ENCODE measurements around the gene KIAA0319L.

KIAA0319L gene

DNA sequence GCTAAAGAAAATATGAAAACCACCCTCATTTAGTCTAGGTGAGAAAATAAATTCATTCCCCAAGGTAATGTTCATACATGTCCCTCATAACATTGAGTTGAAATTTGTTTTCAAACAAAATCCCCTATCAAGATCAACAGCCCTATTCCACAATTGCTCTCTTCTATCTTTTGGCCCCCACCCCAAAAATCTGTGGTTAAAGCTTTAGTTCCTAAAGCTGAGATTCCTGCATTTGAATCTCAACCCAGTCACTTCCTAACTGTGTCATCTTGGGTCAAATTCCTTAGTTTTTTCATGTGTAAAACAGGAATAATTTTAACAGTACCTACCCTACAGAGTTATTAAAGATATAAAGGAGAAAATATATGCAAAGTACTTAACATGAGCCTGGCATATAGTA, 22.0 kb downstream of the KIAA0319L start:
- no peak for DNase-seq

DNA sequence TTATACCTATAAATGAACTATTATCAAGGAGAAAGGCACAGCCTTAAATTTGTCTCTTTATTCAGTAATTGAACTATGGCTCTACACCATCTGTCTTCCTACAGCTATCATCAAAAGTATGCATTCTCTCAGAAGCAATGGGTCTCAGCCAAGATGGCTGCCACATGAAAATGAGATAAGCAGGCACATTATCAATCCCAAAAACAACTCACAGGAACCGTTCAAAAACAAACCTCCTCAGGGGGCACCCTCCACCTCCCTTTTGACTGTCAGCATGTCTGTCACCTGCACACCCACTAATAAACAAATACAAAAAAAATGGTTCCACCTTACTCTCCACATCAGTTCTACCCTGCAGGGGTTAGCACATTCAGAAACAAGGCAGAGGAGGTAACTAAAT, 23.6 kb downstream of the KIAA0319L start:
- no peak for DNase-seq

DNA sequence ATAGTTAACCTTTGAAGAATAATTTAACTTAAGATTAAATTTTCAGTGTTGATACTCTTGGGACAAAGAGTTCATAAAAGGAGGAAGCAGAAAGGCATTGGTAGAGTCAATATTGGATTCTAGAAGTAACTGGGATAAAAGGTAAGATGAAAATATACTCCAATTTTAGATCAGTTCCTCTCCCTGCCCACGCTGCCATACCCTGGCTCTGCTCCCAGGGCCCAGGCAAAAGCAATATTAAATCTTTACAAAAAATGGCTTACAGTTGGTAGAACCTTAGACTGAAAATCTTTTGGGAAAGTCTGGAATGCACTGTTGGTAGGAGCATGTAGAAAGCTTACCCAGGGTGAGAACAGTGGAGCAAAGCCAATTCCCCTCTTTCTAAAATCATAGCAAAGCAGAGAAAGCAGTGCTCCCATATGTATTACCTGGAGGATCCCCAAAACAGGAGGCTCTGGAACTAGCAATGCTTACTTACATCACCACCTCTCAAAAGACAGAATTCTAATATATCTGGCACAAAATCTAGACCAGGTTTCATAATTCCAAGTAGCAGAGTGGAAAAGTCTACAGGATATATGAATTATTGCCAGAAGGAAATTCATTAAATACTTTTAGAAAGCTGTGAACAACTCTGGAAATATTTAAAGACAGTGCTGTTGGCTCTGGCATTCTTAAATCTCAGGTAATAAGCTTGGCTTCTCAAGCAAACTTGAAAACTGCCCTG, 24.5 kb downstream of the KIAA0319L start:
- no peak for DNase-seq

DNA sequence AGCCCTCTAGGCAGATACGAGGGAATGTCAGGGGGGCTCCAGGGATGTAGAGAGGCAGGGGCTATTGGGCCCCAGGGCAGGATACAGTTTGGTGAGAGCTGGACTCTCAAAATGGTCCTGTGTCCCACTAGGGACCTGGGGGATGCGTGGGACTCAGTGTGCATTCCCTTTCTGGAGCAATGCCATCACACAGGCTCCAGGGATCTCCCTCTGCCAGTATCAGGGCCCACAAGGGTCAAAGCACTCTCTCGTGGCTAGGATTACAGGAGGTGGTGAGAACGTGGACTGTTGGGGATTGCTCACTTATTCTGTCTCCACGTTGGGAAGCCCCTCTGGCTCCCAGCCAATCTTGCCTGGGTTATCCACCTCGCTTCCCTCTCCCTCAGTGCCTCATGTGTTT, 25.8 kb downstream of the KIAA0319L start:
- DNase-seq: no peak

DNA sequence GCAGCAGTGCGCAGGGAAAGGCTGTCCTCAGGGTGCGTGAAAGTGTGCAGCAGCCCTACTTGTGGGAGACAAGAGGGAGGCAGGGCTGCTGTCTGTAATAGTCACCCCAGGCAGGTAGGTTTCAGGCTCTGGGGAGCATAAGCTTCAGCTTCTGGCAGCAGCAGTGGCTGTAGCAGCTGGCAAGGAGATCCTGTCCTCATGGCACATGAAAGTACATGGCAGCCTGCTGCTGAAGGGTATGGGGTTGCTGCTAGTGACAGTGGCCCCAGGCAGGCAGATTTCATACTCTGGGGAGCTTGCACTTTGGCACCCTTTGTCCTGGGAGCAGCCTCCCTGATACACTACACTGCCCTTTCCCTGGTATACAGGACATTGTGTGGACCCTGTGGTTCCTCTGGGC, 26.3 kb downstream of the KIAA0319L start:
- DNase-seq: no peak

DNA sequence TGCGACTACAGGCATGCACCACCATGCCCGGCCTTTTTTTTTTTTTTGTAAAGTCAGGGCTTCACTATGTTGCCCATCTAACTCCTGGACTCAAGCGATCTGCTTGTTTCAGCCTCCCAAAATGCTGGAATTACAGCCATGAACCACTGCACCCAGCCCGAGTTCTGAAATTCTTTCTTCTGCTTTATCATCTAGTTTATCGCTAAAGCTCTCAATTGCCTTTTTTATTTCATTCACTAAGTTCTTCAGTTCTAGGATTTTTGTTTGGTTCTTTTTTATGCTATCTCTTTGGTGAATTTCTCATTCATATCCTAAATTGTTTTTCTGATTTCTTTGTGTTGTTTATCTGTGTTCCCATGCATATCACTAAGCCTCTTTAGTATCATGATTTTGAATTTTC, 27.0 kb downstream of the KIAA0319L start:
- no peak for DNase-seq

DNA sequence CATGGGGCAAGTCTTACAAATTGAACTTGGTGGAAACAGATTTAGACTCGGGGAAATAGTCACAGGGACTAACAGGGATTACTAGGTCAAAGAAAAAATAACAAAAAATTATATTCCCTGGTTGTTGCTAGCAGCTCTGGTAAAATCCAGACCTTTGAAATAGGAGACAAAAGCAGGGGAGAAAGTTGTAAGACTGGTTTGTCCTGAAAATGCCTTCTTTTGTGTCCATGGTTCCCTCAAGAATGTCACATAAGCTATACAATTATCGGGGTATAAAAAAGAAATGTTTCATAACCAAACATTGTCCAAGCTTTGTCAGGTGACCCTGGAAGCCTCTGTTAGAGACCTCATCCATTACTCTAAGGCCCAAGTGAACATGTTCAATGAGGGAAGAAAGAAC, 33.1 kb downstream of the KIAA0319L start:
- no peak for DNase-seq

DNA sequence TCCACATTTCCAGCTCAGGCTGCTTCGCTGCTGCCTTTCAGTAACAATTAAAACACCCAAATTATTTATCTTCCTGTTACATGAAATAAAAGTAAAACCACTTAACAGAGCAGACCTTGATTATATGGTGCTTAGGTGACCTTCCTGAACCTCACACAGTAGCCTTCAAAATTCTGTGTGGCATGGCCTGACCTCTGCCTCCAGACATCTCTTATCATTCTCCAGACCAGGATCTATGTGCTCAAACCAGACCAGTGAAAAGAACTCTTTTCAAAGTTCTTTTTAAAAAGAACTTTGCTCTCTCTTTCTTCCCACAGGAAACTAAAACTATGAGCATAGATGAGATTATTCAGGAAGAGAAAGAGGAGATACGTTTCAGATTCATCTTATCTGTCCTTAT, 37.8 kb downstream of the KIAA0319L start:
- DNase-seq: no peak

DNA sequence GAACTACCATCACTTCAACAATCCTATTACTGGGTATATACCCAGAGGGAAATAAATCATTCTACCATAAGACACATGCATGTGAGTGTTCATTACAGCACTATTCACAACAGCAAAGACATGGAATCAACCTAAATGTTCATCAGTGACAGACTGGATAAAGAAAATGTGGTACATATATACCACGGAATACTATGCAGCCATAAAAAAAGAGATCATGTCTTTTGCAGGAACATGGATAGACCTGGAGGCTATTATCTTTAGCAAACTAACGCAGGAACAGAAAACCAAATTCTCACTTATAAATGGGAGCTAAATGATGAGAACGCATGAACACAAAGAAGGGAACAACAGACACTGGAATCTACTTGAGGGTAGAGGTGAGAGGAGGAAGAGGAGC, 39.0 kb downstream of the KIAA0319L start:
- no peak for DNase-seq

DNA sequence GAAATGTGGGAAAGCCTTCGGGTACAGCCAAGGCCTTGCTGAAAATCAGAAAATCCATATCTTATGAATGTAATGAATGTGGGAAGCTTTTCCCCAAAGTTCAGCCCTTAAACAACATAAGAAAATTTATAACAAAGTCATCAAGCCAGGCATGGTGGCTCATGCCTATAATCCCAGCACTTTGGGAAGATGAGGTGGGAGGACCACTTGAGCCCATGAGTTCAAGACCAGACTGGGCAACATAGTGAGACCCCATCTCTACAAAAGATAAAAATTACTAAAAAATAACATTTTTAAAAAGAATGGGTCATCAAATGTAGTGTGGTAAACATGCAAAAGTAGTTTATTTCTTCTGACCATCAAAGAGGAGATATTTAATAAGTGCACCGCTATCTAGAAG, 45.9 kb downstream of the KIAA0319L start:
- no peak for DNase-seq

DNA sequence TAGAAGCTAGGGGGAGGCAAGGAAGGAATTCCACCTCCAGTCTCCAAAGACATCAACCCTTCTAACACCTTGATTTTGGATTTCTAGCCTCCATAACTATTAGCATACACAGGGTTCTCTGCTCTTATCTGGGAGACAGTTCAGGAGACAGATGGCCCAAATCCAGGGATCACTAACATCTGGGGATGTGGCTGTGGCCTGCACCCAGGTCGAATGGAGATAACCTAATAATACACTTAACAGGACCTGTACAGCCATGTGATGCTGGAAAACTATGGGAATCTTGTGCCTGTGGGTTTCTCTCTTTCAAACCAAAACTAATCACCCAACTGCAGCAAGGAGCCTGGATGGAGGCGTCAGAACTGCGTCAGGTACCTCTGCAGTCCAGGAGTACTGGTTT, 47.6 kb downstream of the KIAA0319L start:
- no peak for DNase-seq

DNA sequence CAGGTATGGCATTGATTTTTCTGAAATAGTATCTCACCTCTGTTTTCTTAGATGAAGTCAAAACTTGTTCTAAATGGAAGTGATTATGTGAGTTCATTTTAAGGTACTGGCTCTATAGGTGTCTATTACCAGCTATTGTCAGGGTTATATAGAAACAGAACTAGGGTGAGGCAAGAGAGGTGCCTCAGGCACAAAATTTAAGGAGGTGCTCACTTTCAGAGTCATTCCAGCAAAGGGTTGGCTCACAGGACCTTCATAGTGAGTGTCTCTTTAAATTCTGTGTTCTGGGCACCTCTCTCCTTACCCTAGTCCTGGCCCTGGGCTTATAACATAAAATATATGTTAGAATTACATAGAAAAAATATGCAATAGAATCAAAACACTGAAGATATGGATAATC, 49.3 kb downstream of the KIAA0319L start:
- no peak for DNase-seq

DNA sequence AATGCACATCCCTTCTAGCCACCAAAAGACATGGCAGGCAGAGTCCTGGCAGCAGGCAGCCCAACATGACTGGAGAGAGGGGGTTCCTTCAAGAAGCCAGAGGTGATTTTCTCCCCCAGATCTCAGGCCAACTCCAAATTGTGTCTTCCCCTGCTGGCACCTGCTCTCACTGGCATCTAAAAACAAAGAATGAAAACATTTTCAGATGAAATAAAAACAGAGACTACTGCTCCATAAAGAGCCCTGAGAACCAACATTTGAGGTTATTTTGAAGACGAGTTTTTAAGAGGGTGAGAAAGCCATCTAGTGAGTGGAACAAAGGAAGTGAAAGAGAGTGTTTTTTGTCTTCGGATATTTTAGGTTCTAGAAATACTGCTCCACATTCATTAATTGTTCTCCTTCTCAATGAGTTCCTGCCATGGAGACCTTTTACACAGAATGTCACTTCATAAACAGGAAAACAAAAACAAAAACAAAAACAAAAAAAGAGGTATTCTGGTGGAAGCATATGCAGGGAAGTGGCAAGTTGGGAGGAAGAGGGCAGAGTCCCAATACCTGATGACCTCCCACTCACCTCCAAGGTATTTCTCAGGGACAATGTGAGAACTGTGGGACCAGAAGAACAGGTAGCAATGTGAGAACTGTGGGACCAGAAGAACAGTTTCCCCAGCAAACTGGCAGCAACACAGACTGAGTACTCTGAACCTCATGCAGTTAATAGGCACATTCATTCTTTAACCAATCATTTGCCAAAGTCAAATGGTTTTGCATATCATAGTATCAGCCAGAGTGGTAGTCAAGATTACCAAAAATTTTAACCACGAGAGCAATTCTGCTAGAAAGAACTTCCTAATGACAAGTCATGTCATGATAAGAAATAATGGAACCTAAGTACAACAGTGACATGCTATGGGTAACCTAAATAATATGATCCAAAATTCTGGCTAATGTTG, 50.0 kb downstream of the KIAA0319L start:
- no peak for DNase-seq

DNA sequence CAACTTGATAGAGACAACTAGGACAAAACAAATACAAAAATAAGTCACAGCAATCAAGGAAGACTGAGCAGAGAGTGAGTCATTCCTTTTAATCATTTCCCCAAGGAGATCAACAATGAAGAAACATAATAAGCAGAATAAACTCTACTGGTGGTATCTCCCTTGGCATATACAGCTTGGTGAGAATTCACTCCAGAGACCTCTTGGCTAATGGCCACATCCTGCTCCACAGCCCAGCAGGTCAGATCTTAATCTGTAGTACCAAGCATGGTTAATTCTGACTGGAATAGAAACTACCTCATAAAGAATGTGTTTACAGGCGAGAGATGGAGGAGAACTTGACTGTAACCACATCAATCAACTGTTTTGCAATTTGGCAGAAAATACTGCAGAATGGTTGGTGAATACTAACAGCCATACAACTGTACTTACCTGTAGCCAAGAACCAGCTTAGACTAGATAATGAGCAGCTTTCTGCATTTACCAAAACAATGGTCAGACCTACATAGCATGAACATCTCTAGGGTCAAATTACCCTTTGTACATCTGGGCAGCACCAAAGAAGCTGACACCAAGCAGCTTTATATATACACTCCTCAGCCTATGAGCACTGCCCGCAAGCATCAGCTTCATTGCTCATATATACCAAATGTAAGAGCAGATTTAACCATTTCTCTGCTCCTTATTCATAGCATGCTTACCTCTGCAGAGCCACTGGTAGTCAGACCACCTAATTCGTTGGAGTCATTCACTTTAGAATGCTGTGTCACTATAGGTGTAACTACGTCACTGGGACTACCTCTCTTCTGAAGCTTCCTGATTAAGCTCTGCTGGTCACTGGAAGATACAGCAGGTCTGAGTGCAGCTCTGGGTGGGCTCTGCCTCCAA, 51.0 kb downstream of the KIAA0319L start:
- peak; percentile 32 for DNase-seq

DNA sequence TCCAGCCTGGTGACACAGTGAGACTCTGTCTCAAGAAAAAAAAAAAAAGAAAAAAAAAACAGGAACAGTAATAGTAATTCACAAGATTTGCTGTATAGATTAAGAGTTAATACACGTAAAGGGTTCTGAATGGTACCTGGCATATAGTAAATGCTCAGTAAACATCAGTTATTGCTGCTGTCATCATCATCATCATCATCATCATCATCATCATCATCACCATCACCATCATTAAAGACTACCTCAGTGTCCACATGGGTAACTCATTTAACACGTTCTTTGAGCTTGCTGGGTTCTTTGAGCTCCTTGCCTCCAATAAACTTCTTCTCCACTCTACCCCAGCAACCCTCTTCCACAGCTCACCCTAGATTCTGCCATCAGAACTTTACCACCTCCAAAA, 55.0 kb downstream of the KIAA0319L start:
- DNase-seq: no peak

DNA sequence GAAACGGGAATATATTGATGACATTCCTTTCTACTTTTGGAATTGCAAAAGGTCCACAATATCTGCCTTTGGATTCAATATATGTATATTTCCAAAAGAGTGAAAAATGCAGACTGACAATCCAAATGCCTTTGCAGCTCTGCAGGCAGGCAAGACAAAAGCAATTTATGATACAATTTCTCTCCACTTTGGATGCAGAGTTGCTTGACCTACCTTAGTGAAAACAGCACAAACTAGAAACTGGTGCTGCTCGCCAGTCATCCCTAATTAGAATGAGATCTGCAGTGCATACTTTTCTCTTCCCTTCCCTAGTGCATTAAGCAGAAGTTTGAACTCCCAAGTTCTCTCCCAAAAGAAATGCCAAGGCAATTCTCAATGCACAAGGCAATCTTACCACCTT, 56.8 kb downstream of the KIAA0319L start:
- no peak for DNase-seq

DNA sequence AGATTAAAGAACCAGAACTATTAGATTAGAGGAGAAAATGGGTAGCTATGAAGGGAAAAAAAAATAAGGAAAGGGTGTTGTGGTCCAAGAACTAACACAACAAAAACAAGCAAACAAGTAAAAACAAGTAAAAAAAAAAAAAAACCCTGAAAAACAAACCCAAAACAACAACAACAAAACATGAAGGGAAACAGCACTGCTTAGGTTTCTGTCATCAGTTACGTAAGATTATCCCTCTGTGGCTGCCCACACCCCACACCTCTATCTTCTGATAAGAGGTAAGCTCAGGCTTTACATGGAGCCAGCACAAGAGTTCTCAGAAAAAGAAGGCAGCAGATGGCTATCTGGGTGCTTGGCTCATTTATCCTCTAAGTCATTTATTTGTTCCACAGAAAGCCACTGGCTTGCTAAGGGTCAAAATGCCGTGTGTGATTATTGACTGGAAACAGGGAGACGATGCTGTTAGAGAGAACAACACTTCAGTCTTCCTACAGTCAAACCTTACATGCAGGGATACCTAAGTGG, 57.5 kb downstream of the KIAA0319L start:
- DNase-seq: peak; percentile 24

DNA sequence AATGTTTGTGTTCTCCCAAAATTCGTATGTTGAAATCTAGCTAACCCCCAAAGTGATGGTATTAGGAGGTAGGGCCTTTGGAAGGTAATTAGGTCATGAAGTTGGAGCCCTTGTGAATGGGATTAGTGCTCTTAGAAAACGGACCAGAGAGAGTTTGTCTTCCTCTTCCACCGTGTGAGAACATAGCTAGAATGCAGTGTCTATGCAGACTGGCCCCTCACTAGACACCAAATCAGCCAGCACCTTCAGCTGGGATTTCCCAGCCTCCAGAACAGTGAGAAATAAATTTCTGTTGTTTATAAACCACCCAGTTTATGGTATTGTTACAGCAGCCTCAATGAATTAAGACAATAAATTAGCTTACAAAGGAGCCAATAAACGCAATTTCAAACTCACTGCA, 58.0 kb downstream of the KIAA0319L start:
- DNase-seq: no peak

DNA sequence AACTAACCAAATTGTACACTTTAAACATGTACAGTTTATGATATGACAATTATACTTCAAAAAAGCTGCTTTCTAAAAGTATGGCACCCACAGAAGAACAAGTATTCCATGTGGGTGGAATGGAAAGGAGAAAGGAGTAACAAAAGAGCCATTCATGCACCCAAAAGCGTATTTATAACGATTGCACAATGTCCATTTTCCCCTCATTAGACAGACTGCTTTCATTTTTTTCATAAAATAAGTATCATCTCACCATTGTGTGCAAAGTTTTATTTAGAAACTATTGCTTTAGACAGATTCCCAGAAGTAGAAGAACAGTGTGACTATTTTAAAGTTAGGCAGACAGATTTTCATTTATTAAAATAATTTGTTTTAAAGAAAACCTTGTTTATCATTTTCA, 59.6 kb downstream of the KIAA0319L start:
- DNase-seq: no peak

DNA sequence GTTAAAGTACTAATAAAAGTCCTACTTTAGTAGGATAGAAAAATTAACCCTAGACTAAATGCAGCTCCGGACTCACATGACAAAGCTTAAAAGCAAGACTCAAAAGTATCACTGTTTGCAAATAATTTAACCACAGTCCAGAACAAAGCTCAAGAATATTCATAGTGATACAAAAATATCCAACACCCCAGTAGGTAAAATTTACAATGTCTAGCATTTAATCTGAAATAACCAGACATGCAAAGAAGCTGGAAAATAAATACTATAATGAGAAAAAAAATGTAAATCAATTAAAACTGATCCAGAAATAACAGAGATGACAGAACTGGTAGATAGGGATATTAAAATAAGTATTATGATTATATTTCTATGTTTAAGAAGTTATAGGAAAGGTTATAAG, 67.0 kb downstream of the KIAA0319L start:
- DNase-seq: no peak

DNA sequence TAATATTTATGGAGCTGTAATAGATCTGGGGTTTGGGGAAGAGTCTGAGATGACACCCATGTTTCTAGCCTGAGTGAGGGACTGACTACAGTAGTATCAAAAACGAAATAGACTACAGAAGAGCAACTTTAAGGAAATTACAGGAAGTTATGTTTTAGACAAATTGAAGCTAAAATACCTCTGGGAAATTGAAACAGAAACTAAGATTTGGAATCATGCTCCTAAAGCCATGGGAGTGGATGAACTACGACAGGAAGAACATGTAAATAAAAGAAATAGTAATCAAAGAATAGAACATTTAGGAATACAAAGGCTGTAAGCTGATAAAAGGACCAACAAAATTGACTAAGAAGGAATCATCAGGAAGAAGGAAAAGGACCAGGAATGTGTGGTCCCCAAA, 68.9 kb downstream of the KIAA0319L start:
- DNase-seq: no peak

DNA sequence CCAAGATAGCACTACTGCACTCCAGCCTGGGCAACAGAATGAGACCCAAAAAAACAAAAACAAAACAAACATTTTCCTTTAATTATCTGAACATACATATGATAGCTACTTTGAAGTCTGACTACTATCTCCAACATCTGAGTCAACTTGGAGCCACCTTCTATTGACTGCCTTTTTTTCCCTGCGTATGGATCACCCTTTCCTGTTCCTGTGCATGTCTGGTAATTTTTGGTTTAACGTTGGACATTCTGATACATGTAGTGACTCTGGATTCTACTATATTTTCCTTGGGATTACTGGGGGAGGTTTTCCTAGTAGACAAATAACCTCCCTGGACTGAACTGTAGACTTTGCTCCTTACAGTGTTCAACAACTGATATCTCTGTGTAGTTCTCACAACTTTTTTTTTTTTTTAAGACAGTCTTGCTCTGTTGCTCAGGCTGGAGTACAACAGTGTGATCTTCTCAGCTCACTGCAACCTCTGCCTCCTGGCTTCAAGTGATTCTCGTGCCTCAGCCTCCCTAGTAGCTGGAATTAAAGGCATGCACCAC, 70.3 kb downstream of the KIAA0319L start:
- no peak for DNase-seq

DNA sequence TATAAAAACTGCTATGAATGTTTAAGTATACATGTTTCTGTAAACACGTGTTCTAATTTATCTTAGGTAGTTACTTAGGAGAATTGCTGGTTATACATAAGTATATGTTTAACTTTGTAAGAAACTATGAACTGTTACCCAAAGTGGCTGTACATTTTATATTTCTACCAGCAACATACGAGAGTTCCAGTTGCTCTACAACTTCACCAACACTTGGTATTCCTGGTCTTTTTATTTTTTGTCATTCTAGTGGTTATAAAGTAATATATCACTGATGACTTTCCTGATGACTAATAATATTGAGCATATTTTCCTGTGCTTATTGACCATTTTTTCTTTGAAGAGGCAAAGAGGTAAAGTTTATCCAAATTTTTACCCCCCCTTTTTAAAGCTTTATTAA, 76.0 kb downstream of the KIAA0319L start:
- DNase-seq: no peak

Measured in activated CD4-positive, alpha-beta T cell treated with anti-CD3 and anti-CD28 coated beads, Interleukin-2, amount 50 U/mL, for 1 hour (primary cell).